B cell (primary cell): ENCODE results near the gene CCNL1.

Experiments
- EZH2 ChIP-seq: IDR thresholded peaks from 2 replicates; pipeline ENCODE4 v1.6.1; 2012; ENCODE audit warnings: borderline replicate concordance, low read depth, mild to moderate bottlenecking, moderate library complexity, low read length; ENCODE audit not compliant: insufficient read depth, poor library complexity, severe bottlenecking
- TF ChIP-seq, protein P1 (sequence below): fragments of 200-600 bp; IDR thresholded peaks from one replicate; pipeline ENCODE4 v1.8.0; 2022; ENCODE audit warnings: antibody characterized with exemption, mild to moderate bottlenecking

DNA sequence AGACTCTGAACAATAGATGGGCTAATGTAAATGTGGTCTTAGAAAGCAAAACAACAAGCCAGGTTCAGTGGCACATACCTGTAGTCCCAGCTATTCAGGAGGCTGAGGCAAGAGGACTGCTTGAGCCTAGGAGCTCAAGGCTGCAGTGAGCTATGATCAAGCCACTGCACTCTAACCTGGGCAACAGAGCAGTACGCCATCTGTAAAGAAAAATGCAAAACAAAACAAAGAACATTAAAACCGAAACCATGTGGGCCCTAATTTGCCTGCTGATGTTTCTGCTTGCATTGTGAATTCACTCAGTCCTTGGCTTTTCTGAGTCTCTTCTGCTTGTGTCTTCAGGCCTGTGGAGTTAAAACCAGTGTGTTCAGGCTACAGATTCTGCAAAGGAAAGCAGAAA, 56.7 kb downstream of the CCNL1 start:
- TF ChIP-seq, protein P1, sequence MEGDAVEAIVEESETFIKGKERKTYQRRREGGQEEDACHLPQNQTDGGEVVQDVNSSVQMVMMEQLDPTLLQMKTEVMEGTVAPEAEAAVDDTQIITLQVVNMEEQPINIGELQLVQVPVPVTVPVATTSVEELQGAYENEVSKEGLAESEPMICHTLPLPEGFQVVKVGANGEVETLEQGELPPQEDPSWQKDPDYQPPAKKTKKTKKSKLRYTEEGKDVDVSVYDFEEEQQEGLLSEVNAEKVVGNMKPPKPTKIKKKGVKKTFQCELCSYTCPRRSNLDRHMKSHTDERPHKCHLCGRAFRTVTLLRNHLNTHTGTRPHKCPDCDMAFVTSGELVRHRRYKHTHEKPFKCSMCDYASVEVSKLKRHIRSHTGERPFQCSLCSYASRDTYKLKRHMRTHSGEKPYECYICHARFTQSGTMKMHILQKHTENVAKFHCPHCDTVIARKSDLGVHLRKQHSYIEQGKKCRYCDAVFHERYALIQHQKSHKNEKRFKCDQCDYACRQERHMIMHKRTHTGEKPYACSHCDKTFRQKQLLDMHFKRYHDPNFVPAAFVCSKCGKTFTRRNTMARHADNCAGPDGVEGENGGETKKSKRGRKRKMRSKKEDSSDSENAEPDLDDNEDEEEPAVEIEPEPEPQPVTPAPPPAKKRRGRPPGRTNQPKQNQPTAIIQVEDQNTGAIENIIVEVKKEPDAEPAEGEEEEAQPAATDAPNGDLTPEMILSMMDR, result no peak
- TF ChIP-seq EZH2, result no peak
